ENCODE results near the gene CD226.

DNA sequence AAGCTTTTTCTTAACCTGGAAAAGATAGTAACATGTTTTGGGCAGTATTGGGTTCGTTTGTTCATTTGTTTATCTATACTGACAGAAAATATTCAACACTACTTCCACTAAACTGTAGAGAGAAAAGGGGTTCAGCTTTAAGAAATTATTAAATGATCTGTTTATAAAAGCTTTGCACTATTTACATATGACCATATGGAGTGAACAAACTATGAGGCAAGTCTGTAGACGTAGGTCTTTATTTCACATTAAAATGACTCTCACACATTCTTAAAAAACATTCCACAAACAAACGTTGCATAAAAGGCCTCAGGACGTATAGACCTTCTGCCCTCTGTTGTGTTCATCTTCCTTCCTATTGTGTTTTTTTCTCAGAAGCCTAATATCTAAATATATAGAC lies 94.6 kb downstream of the CD226 start:
- TF ChIP-seq CTCF (IDR thresholded peaks at IDR 0.05) (no peak), POLR2AphosphoS5 (IDR thresholded peaks at IDR 0.05) (no peak)
